D341Med (cell line): ENCODE data around the gene PLEKHB1.

Source experiments
- DNase-seq: peaks from one replicate; pipeline ENCODE4 v3.0.0; 2012; ENCODE audit warnings: low spot score

PLEKHB1 gene

GRCh38 chr11:73645972-73646631, at the start of gene PLEKHB1:
Gene PLEKHB1 (plus strand): TSS chr11:73646581. CDS start chr11:73646609, 28 bp downstream.
- DNase-seq = no peak

GRCh38 chr11:73597336-73597955, 48.9 kb upstream of the PLEKHB1 start:
- DNase-seq = peak; percentile 44

- DNase-seq = peak; percentile 95
These were observed 48.2 kb upstream of the PLEKHB1 start, which contains the start of gene FAM168A for GRCh38 chr11:73597956-73598718. Gene FAM168A (minus strand): TSS chr11:73598112. CDS start chr11:73468474, 129,638 bp downstream.

- DNase-seq = no peak
These were observed 47.5 kb upstream of the PLEKHB1 start for GRCh38 chr11:73598719-73599379.

- no peak for DNase-seq
These were observed 33.7 kb upstream of the PLEKHB1 start for GRCh38 chr11:73612601-73613140.

GRCh38 chr11:73614591-73614990, 31.8 kb upstream of the PLEKHB1 start:
- no peak for DNase-seq

GRCh38 chr11:73622926-73623593, 23.3 kb upstream of the PLEKHB1 start:
- DNase-seq = no peak

GRCh38 chr11:73623686-73624085, 22.7 kb upstream of the PLEKHB1 start:
- no peak for DNase-seq

GRCh38 chr11:73625696-73626318, 20.6 kb upstream of the PLEKHB1 start:
- peak; percentile 89 for DNase-seq

GRCh38 chr11:73629907-73630306, 16.5 kb upstream of the PLEKHB1 start:
- no peak for DNase-seq

GRCh38 chr11:73632996-73633395, 13.4 kb upstream of the PLEKHB1 start:
- DNase-seq = no peak

- no peak for DNase-seq
These were observed 12.4 kb upstream of the PLEKHB1 start for GRCh38 chr11:73633999-73634398.

- no peak for DNase-seq
These were observed 10.7 kb upstream of the PLEKHB1 start for GRCh38 chr11:73635721-73636120.

- no peak for DNase-seq
These were observed 10.1 kb upstream of the PLEKHB1 start for GRCh38 chr11:73636249-73636648.

GRCh38 chr11:73637012-73637411, 9.4 kb upstream of the PLEKHB1 start:
- DNase-seq = no peak

GRCh38 chr11:73640592-73640991, 5.8 kb upstream of the PLEKHB1 start:
- DNase-seq = no peak

GRCh38 chr11:73641668-73642067, 4.7 kb upstream of the PLEKHB1 start:
- no peak for DNase-seq

- DNase-seq = no peak
These were observed 1.0 kb upstream of the PLEKHB1 start for GRCh38 chr11:73645121-73645969.

- DNase-seq = peak; percentile 48
These were observed 1.2 kb downstream of the PLEKHB1 start for GRCh38 chr11:73647459-73648100.

GRCh38 chr11:73648121-73648520, 1.7 kb downstream of the PLEKHB1 start:
- no peak for DNase-seq
